GM21717 (cell line): ENCODE results near the gene RPL5.
"Not testable (repeated sequence)": the region's sequence is repeated elsewhere in the genome, so short reads cannot be mapped to it uniquely, and the experiment has no call there.

Source experiments
- ATAC-seq: cut with Tn5 transposase; IDR thresholded peaks from one replicate; pipeline ENCODE4 v1.9.1; 2021; ENCODE audit warnings: mild to moderate bottlenecking, moderate library complexity; ENCODE audit not compliant: unreplicated experiment

The RPL5 gene

DNA sequence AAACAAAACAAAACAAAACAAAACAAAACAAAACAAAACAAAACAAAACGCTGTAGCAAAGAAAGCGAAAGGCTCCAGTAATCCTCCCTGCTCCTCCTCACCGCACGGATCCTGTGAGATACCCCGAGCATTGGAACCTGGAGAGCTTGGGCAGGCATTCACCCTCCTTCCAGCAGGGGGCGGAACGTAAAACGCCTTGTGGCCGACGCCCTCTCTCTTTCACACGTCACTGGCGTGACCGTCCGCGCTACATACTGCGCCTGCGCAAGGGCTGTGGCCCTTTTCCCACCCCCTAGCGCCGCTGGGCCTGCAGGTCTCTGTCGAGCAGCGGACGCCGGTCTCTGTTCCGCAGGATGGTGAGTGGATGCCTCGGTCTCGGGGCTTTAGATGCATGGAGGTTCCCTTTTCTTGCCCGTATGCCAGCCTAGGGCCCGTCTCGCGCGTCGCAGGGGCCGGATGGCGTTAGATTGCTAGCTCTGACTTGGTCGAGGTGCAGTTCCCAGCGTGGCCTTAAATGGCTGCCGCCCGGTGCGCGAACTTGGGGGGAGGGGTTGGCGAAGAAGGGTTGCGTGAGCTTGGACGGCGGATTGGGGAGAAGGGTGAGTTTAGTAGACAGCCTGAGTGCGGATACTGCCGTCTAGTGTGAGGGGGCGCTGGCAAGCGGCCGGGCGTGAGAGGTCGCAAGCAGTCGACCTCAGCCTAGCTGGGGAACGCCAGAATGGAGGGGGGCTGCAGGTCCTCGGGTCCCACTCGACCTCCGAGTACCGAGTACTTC, at the start of gene RPL5:
Gene RPL5, plus strand, starts transcription at position 279 of the 775 bp plus-strand sequence. Its CDS starts 75 bp downstream, at position 354.
- ATAC-seq, result peak; percentile 85

DNA sequence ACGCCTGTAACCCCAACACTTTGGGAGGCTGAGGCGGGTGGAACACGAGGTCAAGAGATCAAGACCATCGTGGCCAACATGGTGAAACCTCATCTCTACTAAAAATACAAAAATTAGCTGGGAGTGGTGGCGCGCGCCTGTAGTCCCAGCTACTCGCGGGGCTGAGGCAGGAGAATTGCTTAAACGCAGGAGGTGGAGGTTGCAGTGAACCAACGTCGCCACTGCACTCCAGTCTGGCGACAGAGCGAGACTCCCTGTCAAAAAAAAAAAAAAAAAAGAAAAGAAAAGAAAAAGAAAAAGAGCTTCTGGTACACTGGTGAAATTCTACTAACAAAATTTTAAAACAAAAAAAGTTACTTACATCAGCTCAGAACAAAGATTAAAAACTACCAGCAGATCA, 48.3 kb upstream of the RPL5 start:
- ATAC-seq, result not testable (repeated sequence)

DNA sequence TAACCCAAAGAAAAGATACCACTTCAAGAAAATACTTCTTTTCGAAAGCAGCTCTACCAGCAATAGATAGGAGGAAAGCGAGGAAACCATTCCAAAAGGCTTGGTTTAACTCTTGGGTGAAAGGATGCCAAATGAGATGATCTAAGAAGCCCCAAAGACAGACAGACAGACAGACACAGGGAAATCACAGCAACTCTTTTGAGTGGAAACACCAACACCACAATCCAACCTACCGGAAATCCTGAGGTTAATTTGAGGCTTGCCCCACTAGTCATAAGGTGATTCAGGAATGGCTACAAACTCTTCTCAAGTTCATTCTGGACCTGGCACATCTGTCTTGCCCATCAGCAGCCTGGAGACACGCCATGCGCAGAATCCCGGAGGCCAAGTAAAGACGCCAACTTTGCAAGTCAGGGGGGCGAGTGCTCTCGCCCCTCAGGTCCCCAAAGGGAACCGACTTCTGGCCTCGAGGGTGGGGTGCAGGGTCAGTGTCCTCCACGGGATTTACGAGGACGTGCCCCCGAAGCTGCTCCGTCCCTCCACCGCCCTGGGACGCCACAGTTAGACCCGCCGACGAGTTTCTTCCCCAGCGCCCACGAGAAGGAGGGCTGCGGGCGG, 47.7 kb upstream of the RPL5 start:
- ATAC-seq, result no peak

DNA sequence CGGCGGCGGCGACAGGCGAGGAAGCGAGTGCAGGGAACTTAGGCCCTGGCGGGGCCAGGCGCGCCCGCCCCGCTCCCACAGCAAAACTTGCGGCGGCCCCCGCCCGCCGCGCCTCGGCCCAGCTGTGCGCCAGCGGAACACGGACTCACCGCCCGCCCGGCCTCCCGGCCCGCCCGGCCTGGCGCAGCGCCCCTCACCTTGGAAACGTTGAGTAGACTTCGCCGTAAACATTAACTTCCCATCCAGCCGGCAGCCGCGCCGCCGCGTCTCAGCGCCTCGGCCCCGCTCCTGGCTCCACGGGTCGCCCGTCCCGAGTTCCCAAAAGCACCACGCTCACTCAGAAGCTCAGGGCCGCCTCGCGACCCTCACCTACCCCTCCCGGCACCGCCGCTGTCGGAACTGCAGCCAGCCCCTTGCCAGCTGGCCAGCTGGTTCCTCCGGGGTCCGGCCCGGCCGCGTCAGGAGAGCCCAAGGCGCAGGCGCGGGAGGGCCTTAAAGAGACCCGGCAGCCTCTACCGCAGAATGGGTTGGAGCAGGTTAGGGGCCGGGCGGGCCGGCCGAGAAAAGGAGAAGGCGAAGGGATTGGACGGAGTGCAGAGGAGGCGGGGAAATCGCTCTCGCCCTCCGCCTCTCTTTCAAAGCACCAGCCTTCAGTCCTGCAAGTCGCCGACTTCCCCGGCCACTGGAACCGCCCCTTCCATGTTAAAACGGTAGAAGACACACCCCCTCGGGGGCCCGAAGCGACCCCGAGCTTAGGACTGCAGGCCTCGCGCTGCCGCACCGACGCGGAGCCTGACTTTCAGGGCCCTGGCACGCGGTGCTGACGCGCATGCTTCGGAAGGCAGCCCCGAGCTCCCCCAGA, 47.0 kb upstream of the RPL5 start, which contains the start of gene EVI5:
Gene EVI5, minus strand, starts transcription at position 470 of the 862 bp plus-strand sequence. CDS start 48,562 bp downstream, outside the sequence.
- peak; percentile 95 for ATAC-seq

- no peak for ATAC-seq
Measured at GRCh38 chr1:92786111-92786901, 45.5 kb upstream of the RPL5 start.

DNA sequence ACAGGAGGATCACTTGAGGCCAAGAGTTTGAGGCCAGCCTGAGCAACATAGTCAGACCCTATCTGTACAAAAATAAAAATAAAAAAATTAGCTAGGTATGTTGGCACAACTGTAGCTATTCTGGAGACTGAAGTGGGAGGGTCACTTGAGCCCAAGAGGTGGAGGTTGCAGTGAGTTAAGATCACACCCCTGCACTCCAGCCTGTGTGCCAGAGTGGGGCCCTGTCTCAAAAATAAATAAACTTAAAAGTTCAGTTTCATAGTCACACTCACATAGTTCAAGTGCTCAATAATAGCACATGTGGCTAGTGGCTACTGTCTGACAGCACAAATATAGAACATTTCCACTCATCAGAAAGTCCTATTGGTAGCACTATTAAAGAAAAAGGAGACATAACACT, 41.8 kb upstream of the RPL5 start:
- no peak for ATAC-seq

- ATAC-seq, result no peak
Measured at GRCh38 chr1:92790867-92791266, 41.0 kb upstream of the RPL5 start.

DNA sequence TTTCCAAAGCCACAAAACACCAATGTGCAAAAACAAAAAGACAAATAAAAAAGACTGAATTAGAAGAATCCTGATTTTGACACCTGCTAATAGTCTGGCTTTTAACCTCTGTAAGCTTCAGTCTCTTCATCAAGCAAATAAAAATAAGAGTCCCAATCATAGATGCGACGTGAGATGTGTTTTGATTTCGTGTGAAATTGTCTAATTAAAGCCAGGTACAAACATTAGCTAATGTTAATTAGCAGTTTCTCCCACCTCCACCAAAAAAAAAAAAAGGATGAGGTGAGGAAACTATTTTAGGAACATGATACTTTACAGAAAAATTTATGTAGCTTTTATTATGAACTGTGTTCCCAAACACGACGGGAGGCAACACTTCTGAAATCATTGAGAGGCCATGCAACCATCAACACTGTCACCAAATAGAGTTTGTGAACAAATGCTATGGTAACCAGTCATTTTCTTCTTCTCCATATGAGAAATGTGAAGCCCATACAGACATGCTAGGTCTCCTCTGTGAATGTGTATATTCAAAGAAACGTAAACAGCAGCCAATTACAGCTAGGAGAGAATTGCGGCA, 40.3 kb upstream of the RPL5 start:
- no peak for ATAC-seq

DNA sequence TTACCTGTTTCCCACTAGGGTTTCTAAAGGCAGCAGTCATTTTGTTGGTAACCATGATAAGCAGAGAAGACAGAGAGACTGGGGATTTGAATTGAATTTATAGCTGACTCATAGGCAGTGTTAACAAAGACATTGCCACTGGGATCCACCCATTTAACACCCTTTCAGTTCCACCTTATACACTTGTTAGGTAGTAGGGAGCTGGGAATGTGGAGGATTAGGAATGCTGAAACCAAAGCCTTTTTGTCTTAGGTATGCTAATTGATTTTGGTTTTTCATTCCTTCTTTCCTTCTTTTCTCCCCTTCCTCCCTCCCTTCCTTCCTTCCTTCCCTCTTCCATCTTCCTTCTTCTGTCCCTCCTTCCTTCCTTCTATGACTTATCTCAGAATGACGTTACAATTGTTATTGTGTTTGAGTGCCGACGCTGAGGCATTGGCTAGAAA, 39.5 kb upstream of the RPL5 start:
- ATAC-seq, result no peak

- no peak for ATAC-seq
Measured at GRCh38 chr1:92795166-92795565, 36.7 kb upstream of the RPL5 start.

DNA sequence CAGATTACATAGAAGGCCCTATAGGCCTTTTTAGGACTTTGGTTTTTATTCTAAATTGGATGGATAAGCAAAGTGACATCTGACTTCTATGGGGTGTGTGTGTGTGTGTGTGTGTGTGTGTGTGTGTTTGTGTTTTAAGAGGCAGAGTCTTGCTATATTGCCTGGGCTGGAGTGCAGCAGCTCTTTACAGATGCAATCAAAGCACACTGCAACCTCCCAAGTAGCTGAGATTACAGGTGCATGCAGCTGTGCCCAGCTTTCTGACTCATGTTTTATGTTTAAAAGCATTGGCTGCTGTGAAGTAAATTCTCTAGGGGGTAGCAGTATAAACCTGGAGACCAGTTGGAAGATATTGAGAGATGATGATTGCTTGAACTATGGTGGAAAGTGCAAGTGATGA, 34.5 kb upstream of the RPL5 start:
- no peak for ATAC-seq

DNA sequence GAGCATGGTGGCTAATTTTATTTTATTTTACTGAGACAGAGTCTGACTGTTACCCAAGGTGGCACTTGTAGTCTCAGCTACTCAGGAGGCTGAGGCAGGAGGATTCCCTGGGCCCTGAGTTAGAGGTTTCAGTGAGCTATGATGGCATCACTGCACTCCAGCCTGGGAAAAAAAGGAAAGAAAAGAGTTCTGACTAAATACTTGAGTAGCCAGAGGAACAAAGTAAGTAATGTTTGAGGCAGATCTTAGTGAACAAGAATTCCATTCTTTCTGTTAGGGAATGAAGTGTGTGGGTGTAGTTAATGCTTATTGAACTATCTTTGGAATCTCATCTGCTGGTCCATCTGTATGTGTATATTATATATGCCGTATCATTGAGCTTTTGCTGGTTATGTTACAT, 33.9 kb upstream of the RPL5 start:
- ATAC-seq, result no peak

DNA sequence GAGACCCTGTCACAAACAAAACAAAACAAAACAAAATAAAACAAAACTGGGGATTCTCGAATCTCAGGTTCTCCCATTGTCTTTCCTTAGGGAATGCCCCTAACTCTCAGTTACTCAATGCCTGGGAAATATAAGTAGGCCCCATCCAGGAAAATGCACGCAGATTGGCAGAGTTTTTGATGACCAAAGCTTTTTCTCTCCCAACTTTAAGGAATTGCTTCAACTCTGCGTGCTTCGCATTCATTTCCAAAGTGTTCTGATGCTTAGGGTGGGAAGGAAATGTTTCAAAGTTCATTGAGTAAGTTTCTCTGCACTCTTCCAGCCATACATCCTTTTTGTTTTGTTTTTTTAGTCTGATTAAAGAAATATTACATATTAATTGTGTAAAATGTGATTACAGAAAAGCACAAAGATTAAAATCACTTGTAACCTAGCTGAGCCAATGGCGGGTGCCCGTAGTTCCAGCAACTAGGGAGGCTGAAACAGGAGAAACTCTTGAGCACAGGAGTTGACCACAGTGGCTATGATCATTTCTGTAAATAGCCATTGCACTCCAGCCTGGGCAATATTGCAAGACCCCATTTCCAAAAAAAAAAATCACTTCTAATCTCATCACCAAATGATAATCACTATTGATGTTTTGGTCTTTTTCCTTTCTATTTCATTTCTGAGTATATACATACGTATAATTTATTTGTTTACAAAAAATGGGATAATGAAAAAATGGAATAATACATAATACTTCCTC, 28.5 kb upstream of the RPL5 start:
- no peak for ATAC-seq

- no peak for ATAC-seq
Measured at GRCh38 chr1:92804721-92805201, 27.1 kb upstream of the RPL5 start.

- no peak for ATAC-seq
Measured at GRCh38 chr1:92805216-92805615, 26.6 kb upstream of the RPL5 start.

GRCh38 chr1:92808381-92808780, 23.5 kb upstream of the RPL5 start:
- no peak for ATAC-seq

DNA sequence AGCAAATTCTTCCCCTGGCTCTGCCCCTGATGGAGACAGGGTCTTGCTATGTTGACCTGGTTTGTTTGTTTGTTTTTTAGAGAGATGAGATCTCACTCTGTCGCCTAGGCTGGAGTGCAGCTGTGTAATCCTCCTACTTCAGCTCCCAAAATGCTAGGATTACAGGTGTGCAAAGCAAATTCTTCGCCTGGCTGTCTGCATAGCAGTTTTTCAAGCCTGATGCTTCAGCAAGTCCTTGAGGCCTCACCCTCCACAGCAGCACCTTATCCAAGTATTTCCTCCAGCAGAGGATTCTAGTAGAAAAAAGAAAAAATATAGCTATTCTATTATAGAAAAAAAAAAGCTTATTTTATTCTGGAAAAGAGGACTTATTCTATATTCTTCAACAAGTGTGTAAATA, 15.1 kb upstream of the RPL5 start:
- ATAC-seq, result no peak

DNA sequence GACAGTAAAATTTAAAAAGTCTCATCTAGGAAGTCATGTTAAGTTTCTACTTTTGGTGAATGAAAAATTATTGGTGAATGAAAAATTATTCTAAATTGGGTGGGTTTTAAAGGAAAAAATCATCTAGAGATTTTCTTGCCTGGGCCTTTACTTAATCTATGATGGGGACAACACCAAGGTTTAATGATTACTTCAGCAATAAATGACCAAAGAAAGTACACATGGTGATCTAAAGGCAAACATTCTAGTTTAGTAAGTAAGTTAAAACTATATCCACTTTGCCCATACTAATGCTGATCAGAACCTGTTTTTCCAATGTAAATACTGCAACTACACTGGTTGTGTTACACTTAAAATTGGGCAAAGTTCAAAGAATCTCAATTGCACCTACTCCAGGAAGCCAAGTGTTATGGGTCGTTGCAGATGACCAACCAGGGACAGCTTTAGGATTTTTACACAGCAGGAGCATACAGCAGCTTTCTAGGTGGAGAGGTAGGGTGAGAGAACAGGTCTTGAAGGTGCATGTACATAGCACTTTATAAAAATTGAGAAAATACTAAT, 14.6 kb upstream of the RPL5 start:
- ATAC-seq, result no peak
